Ureter (tissue), 1 donor: Measurements from ENCODE around the gene NHEJ1. TPM values are rescaled to one million over a fixed set of nuclear protein-coding genes. Genes with fewer than 3 reads are reported as not detected.

Experiments
- DNase-seq: peaks from one replicate; pipeline ENCODE4 v3.0.0-alpha.2; 2020; ENCODE audit warnings: low spot score
- total RNA-seq: library from RNA; stranded (reverse); gene quantifications from one replicate; pipeline ENCODE4 v1.2.4, GENCODE V29; 2023
- donor health status: DM: yes; HTN: yes; CAD: no.

NHEJ1 gene
- total RNA-seq, 1 donor from 2014 or later = 13.9 TPM

DNA sequence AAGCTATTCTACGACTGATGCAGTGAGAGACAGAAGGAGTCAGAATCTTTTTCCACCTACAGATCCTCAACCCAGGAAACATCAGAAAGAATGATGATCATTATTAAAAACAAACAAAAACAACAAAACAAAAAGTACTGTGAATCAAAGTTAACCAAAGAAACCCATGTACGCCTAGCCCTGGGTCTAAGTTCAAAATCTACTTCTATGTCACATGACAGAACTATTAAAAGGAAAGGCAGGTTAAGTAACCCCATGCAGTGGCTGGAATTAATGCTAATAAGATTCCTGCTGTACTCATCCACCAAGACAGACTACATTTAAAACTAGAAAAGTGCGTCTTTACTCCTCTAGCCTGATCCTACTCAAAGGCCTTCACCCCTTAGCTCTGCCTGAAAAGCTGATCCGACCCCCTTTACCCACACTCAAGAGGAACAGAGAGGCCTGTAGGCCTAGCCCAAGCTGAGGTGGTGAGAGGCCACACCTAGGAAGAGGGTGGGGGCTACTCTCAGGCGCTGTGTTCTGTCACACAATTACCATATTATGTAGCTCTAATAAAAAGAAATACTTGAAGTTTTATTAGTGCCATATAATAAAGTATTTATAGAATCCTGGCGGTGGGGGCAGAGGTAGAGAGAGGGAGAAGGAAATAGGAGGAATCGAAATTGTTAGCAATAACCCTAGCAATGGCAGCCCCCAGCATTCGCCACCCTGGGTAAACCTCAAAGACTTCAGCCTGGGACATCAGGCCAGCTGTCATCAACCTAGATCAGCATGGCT, 37.1 kb downstream of the NHEJ1 start:
- no peak for DNase-seq

DNA sequence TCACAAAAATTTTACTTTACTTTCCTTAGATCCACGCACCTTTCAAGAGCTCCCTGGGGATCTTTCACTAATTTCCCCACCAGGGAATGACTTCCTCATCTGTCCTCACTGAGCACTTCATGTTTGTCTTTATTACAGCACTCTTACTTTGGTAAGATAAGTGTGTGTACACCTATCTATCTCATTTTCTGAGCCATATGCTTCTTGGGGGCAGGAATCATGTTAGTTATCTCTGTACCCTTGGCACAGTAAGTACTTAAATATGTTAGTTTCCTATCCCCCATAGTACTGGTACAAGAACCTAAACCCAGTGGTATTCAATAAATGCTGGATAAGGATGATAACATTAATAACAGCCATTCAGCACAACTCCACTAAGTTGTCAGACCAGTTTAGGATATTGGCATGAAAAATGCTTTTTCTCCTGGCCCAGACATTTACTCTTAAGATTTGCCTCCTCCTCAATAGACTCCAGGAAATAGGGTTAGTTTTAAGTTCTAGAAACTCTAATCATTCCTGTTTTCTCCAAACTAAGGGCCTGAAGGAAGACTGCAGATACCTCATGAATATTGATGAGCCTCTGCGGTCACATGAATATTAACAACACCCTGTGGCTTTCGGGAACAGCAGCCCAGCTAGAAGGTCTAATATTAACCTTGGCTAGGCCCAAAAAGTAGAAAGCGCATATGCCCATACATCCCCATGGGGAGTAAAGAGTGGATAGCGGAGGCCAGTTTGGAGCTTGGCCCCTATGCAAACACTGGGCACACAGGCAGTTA, 38.2 kb downstream of the NHEJ1 start:
- DNase-seq = no peak

DNA sequence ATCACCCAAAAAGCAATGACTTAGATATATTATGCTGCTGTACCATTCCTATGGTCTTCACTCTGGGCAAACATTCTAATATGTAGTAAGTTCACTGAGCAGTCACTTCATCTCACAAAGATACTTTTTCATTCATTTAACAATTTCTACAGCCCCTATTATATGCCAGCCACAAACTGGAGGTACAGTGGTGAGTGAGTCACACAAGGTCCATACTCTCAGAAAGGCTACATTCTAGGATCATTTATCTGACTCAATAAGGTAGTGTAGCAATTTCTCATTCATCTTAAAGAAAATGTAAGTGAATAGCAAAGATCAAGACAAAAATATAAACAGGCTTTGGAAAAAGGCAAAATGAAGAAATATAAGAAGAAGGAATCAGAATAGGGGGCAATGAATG, 40.5 kb downstream of the NHEJ1 start:
- DNase-seq = no peak

DNA sequence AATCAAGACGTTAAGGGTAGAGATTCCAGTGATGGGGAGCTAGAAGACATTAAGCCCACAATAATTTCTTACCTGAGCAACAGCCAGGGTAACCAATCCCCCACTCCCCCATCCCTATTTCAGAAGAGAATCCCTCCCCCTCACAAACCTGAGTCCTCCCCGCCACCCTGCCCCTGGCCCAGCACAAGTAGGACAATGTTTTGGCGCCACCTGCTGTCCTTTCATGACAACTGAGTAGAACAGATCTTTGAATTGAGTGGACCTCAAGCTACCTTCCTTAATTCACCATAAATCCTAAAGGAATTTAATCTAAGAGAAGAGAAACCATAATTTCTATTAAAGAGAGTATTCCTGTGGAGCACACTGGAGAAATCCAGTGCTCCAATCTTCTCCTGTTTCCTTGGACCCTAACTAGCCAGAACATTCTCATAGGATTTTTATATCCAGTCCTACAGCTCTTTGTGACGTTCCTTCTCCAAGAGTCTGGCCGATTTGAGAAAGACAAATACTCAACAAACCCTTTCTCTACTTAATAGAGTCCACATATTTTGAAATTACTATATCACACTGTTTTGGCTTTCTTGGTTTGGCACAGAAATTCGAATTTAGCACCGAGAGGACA, 41.1 kb downstream of the NHEJ1 start:
- DNase-seq = no peak

DNA sequence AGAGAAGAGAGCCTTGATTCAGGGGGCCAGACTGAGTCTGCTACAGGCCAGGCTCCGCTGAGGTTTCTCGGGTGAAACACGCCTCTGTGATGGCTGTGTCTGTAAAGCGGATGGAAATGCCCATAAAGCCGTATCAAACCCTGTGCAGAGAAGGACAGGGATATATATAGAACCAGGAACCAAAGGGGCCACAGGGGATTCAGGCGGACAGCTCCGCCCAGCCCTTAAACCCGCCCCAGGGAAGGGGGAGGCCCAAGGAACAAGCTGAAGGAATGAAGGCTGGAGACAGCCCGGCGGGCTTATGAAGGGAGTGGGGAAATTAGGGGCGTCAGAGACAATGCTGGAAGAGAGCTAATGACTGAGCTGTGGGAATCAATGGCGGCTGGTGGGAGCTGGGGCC, 42.1 kb downstream of the NHEJ1 start:
- DNase-seq = no peak

DNA sequence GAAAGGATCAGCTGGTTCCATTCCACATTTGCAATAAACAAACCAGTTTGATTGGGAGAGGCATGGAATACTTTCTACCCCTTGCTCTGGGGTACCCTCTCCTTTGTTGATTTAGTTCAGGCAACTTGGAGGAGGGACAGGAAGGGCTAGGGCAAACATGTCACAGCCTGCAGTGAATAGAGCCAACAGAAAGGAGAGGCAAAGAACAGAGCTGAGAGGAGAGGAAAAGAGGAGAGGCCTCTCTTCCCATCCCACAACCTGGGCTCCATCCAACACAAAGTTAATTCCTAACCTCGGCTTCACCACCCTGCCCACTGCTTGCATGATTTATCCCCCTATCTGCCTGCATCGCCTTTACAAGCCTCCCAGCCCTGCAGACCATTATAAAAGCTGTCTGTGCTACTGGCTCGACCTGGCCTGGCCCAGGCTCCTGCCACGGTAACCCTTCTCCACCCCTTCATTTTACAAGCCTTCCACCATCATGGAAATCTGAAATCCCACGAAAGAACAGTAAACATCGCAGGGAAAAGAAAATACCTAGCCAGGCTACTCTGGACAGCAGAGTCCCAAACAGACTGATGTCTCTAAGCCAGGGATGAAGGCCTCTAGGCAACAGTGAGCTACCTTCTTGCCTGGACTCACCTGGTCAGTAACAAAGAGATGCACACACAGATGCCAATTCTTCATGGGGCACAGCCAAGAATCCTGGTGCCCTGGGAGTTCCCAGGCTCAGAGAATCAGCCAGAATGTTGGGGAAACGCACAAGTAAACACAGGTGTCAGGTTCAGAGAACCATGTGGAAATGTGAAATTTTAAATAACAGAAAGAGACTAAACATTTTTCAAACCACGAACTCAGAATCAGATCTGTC, 43.6 kb downstream of the NHEJ1 start:
- no peak for DNase-seq

DNA sequence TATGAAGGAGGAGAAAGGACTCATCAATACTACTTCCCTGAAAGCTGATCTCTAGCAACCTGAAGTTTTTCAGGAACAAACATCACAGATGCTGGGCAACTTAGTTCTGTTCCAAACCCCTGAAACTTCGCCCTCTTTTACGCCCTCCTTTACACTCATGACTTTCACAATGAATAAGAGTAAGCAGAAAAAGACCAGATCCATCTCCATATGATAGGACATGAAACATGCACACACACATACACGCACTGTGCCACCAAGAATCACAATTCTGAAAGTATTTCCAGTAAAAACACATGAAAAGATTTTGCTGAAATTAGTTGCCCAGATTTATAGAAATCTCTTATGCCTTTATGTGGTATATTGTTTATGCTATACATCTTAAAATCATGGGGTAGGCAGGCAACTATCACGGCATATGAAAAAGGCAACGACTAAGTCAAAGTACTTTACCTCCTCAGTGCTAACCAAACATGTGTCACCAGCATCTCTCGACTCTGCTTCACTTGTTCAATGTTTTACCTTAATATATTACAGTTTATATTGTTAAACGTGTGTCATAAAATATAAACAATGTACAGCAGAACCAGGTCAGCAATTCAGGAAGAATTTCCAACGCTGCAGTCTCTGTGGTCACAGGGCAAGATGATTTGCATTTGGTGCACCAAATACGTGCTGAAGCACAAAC, 47.8 kb downstream of the NHEJ1 start:
- DNase-seq = no peak

DNA sequence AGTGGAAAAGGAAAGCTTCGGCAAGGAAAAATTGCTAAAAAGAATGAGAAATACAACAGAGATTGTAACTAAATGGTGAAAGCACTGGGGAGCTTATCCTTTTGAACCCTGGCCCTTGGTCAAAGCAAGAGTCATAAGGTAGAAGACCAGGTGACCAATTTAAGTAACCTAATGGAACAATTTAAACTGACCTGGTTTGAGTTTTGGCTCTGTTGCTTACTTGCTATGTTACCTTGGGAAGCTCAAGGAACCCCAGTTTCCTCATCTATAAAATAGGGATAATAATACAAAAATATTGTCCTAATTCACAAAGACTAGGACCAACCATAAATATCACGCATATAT, 48.6 kb downstream of the NHEJ1 start:
- no peak for DNase-seq

DNA sequence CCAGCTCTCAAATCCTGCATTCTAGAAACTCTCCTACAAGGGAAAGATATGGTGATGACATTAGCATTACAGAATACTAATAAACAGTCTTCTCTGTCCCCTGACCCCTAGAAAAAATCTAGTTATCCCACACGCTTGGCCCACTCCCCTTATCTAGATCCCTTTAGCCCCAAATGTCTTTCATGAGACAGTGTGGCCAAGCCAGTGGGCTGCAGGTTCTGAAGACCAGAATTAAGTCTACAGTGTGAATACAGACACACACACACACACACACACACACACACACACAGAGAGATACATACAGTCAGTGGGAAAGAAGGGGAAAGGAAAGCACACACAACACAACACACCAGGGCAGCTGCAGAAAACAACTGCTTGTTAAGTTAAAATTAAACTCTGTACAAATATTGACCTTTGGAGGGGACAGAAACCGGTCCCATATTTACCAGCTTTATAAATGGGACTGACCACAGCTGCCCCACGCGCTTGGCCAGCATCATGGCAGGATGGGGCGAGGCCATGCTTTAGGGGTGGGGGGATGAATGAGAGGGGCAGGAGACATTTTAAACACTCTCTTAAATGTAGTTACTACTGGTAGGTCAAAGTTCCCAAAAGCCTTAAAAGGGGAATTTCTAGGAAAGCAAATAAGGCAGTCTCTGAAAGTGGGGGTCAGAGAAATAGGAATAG, 49.1 kb downstream of the NHEJ1 start:
- DNase-seq = no peak

DNA sequence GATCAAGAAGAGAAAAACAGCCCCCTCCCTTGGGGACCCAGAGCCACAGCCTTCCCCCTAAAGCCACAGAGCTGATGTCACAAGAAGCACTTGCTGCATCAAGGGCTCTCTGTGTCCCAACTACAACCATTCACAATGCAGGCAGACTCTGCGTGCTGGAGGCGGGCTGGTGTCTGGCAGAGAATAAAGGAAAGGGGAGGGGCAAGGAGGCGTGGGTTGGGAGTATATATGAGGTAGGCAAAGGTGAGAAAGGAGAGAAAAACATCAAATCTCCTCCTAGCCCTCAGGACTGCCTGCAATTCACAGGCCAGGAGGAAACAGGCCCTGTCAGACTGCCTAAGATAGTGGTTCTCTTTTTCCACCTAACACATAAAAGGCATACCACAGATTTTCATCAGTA, 51.1 kb downstream of the NHEJ1 start:
- no peak for DNase-seq

DNA sequence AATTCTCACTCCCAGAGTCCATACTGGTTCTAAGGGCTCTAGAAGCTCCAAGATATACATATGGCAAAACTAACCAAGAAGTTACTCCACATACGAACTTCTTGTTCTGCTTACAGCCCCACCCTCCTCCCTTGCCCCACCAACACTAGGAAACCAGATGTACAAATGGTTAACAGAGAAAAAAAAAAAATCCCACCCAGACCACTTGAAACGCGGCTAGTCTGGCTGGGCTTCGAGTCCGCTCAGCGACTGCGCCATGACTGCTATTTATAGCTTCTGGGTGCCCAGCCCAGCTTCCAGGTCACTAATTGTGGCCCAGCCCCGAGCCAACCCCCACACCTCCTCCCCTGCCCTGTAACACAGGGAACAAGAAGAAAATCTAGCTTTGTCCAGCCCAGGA, 52.9 kb downstream of the NHEJ1 start:
- no peak for DNase-seq

DNA sequence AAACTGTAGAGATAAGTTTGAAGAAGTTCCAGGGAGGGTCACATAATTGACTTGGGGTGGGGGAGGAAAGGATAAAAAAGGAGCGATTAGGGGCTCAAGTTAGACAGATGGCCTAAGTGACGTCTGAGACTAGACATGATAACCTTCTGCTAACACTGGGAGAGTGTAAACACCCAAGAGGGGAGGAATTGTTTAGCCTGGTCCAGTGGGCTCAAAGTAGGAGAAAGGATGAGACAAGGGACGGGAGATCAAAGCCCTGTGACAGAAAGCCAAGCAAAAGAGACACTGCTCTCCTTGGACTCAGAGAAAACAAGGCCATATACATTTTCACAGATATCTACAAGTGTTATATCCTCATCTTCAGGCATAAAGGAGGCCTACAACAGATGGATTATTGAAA, 54.4 kb downstream of the NHEJ1 start:
- DNase-seq = no peak

DNA sequence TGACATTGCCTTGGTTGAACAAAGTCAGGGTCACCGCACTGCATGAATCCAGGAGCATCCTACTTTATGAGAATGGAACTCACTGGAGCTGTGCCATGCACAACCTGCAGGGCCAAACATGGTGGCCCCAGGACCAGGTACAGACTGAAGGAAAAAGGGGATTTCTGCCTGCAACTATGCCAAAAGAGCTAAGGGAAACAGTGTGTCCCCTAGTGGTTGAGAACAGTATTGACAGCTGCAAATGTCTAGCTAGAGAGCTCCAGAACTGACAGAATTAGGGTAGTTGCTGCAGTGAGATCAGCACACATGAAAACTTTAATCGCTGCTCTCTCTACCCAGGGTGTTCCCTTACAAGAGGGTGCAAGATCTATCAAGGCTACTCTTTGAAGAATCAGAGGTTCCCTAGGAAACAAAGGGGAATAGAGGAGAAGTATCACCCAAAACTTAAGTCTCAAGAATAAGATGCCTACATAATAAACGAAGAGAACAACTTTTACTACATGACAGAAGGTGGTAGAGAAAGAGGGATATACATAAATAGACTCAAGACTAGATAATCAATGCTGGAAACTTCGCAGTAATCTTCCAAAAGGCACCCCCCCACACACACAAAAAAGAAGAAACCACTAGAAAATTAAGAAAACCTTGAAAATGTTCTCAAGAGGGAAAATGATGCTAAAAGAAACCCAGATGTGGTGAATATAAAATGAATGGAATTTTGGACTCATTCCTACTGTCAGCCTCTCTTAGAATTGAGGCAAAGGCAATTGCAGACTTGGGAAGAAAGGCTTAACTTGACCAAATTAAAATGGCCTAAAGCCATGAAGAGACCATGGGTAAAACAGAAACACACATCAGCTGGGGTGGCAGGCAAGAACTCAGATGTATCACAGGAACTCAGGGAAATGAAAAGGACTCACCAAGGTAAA, 56.2 kb downstream of the NHEJ1 start:
- DNase-seq = no peak

DNA sequence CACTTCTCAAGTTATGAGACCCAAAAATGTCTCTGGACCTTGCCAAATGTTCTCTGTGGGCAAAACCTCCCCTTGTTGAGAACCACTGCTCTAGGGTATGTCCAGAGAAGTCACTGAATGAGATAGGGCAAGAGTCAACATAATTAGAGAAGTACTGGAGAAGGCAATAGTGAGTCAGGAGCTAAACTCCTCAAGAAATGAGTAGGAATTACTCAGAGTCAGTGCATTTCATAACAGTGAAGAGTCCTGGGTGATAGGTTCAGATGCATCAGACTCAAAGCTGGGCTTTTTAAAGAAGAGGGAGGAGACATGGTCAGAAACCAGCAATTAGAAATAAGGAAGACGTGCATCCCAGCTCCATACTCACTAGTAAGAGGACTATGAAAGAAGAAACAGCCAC, 61.3 kb downstream of the NHEJ1 start:
- DNase-seq = no peak

DNA sequence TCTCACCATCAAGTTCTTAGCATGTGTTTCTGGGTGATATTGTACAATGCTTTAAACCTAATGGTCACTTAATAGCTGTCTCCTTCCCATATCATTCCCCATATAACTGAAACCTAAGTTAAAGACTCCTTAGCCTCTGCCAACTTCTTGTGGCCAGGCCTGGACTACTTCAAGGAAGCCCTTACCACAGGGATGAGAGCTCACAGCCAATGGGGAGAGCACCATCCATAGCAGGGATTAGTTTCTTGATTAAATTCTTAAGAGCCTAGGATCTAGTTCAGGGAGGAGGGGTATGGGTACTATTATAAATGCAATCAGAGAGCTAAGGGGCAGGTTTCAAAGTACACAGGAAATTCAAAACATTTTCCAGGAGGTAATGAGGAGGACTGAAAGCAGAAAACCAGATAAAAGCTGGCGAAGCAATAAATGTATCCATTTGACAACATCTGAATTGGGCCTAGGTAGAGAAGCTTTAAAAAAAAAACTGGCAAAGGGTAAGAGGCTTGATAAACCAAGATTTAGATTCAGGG, 65.1 kb downstream of the NHEJ1 start:
- DNase-seq = no peak

DNA sequence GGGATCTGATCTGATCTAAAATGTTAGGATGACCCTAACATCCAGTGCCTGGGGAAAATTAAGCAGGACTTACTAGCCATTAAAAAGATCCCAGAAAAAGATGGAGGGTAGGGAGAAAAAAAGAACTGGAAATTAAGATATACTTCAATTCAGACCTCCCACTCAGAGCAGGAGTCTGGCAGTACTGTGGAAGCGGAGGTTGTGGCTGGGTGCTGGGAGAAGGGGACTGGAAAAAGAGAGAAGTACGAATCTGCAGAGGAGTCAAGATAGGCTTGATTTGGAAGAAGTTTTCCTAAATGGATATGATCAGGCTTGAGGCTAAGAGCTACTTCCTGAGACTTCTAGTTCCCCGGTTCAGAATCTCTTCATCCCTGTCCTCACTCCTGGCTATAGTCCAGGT, 66.4 kb downstream of the NHEJ1 start:
- no peak for DNase-seq

DNA sequence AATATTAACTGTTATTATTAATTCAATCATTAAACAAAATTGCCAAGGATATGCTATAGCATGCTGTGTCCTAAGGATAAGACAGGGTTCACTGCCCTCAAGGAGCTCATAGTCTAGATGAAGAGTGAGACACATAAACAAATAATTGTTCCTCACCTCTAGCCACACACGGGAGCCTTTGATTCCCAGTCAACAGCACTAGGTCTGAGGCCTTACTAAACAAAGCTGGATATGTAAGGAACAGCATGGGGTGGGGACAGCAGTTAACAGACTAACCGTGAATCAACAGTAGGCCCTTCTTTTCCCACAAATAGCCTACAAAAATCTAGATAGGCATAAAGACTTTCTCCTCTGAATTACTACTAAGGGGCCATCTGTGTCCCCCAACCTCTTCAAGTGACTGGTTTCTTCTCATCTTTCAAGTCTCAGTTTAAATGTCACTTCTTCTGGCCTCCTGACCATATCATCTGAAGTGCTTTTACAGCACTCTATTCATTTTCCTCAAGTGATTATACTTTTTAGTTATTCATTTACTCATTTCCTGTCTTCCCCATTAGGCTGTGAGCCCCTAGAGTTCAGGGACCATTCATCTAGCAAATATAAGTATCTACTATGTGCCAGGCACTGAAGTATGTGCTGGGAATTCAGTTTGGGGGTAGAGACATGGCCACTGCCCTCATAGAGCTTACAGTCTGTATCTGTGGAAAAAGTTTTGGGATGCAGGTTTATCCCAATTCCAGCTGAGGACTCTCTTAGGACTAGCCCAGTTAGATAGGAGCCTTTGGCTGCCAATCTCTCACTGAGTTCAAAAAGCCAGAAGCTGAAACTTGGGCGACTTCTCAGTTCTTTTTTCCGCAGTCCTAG, 69.9 kb downstream of the NHEJ1 start:
- no peak for DNase-seq

DNA sequence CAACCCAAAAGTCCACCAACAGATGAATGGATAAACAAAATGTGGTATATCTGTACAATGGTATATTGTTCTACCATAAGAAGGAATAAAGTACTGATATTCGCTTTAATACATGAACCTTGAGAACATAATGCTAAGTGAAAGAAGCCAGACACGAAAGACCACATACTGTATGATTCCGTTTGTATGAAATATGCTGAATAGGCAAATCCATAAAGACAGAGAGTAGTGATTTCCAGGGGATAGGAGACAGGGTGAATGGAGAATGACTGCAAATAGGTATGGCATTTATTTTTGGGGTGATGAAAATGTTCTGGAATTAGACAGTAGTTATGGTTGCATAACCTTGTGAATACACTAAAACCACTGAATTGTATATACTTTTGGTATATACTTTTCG, 71.3 kb downstream of the NHEJ1 start:
- no peak for DNase-seq

DNA sequence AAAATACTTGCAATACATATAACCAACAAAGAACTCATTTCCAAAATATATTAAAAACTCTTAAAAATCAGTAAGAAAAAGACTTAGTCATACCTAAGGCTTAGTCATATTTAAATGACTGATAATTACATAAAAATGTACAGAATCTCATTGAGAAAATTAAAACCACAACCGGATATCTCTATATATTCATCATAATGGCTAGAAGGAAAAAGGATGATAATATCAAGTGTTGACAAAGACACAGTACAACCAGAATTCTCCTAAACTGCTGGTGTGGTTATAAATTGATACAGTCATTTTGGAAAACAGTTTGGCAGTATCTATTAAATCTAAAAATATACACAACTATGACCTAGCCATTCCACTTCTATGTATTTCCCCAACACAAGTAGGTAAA, 72.8 kb downstream of the NHEJ1 start:
- no peak for DNase-seq
